GM12872 (cell line): ENCODE data around the gene GABRD.

Experiments used
- CTCF ChIP-seq: IDR thresholded peaks from 3 replicates; pipeline ENCODE4 v1.5.1; 2011; ENCODE audit warnings: low read depth, mild to moderate bottlenecking, low read length, moderate library complexity; ENCODE audit not compliant: insufficient read depth

Gene GABRD

DNA sequence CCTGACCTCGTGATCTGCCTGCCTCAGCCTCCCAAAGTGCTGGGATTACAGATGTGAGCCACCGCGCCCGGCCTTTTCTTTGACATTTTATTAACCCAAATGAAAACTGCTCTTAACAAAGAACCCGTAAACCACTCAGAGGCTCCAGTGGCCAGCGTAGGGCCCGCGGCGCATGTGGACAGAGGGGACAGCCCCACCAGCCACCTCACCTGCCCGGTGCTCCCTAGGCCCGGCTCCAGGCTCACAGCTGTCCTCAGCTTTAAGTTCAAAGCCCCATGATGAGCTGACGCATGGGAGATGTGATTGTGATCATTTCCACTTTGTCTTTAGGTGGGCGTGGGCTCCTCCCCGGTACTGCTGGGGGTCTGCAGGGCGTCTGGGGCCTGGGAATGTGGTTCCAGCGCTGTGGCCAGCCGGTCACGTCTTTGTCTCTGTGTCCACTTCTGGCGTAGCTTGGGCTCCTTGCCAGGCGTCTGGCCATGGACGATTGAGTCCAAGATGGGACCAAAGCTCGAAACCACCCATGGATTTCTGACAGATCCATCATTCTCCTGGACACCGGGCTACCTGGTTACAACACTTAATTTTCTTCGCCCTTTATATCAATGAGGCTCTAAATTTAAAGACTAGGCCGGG is 37.9 kb downstream of the GABRD start:
- TF ChIP-seq CTCF: no peak

GRCh38 chr1:2059290-2059953 is 40.3 kb downstream of the GABRD start:
- TF ChIP-seq CTCF: no peak

- TF ChIP-seq CTCF: no peak
Observed at GRCh38 chr1:2060072-2060471, 40.9 kb downstream of the GABRD start.

DNA sequence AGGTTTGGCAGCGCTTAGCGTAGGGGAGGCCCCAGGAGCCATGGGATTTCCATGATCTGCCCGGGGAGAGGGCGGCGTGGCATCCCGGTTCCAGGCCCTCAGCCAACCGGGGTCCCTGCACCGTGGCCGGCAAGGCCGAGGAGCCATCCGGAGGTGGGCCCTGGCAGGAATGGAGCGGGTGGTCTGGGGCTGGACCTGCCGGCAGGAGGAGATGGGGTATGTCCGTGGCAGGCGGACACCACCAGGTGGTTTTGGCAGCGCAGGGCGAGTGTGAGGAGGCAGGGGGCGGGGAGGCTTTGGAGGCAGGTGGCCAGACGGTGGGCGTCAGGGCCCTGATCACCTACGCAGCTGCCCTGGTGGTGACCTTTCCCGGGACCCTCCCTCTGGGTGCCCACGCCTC is 41.4 kb downstream of the GABRD start:
- TF ChIP-seq CTCF: no peak

GRCh38 chr1:2061065-2061778 is 42.1 kb downstream of the GABRD start:
- TF ChIP-seq CTCF: no peak

GRCh38 chr1:2065699-2066098 is 46.6 kb downstream of the GABRD start:
- no peak for TF ChIP-seq CTCF

DNA sequence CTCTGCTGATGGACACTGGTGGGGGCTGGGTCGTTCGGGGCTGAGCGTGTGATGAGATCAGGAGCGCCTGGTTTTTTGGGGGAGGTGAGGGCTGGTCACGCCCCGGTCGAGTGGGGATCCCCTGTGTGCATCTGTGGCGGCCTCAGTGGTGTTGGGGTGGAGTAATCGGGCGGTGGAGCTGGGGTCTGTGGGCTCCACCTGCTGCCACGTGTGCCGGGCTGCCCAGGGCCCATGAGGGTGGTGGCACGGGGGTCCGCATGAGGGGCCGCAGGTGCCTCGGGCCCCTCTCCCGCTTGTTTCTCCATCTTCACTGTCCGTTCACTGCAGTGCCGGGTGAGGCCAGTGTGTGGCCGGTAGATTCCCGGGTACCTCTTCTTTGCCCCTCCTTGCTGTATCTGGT is 48.2 kb downstream of the GABRD start:
- no peak for TF ChIP-seq CTCF
